Prostate gland (tissue), 2 donors: ENCODE measurements around the gene ZNF212.

Source experiments
- POLR2AphosphoS5 ChIP-seq: sonication (generic); formaldehyde crosslinking; IDR thresholded peaks from one replicate; pipeline ENCODE4 v1.6.1; 2017; ENCODE audit warnings: antibody characterized with exemption
- TF ChIP-seq, protein P1 (sequence below), 4 experiments: fragments of 200-600 bp in 2 of 4; fragments of 450-650 bp in 2 of 4; sonication (generic) in 2 of 4; IDR thresholded peaks; 1 replicate in 3 of 4; 2 replicates in 1 of 4; pipeline ENCODE4 v1.5.1; 2016 to 2019; ENCODE audit warnings: antibody characterized with exemption in 4 of 4, mild to moderate bottlenecking in 2 of 4, moderate library complexity in 2 of 4

GRCh38 chr7:149207324-149208035 lies 32.0 kb upstream of the ZNF212 start:
- TF ChIP-seq POLR2AphosphoS5 = no peak
- TF ChIP-seq, protein P1, sequence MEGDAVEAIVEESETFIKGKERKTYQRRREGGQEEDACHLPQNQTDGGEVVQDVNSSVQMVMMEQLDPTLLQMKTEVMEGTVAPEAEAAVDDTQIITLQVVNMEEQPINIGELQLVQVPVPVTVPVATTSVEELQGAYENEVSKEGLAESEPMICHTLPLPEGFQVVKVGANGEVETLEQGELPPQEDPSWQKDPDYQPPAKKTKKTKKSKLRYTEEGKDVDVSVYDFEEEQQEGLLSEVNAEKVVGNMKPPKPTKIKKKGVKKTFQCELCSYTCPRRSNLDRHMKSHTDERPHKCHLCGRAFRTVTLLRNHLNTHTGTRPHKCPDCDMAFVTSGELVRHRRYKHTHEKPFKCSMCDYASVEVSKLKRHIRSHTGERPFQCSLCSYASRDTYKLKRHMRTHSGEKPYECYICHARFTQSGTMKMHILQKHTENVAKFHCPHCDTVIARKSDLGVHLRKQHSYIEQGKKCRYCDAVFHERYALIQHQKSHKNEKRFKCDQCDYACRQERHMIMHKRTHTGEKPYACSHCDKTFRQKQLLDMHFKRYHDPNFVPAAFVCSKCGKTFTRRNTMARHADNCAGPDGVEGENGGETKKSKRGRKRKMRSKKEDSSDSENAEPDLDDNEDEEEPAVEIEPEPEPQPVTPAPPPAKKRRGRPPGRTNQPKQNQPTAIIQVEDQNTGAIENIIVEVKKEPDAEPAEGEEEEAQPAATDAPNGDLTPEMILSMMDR (IDR thresholded peaks at IDR 0.05) = no peak
